HG02870 (cell line): ENCODE data around the gene CPO.
A peak's percentile ranks its signal among the peaks of the same experiment; 100 is the strongest.
"Not testable (repeated sequence)": the region's sequence is repeated elsewhere in the genome, so short reads cannot be mapped to it uniquely, and the experiment has no call there.

Experiments used
- ATAC-seq: cut with Tn5 transposase; IDR thresholded peaks from one replicate; pipeline ENCODE4 v1.9.1; 2021; ENCODE audit warnings: mild to moderate bottlenecking, moderate library complexity; ENCODE audit not compliant: unreplicated experiment

Gene CPO

DNA sequence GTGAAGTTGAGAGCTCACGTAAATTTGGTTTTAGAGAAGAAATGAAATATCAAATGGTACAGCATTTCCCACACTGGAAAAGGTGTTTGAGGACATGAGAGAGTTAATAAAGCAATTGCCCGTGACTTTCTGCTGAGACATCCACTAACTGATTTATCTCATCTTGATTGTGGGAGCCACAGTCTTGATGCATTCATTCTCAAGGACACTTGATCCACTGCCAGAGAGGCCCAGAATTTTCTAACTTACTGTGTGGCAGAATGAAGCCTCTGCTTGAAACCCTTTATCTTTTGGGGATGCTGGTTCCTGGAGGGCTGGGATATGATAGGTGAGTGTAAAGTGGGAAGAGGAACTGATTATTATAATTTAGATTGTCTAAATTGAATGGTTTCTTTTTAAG lies at the start of gene CPO:
CPO (plus strand) TSS at position 179 of the 400 bp plus-strand sequence; CDS start at position 261, 82 bp downstream.
- ATAC-seq, result no peak

GRCh38 chr2:206890179-206890578 lies 49.1 kb upstream of the CPO start:
- ATAC-seq, result no peak

GRCh38 chr2:206890926-206891325 lies 48.4 kb upstream of the CPO start:
- no peak for ATAC-seq

DNA sequence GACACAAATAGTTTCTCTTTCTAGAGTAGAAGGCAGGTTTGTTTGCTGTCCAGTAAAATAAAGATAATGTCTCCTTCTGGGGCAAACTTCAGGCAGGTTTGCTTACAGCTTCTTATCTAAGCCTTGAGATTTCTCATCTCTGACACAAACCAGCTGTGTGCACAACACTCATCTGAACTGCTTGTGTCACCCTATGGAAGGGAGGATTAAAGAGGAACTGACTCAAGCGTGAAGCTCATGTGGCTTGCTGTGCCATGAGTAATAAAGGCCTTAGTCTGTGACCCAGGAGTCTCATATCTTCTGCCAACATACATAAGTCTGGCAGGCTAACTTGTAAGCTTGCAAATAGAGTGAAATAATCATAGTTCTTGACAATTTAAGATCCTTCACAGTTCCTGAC lies 24.2 kb upstream of the CPO start:
- peak; percentile 54 for ATAC-seq

DNA sequence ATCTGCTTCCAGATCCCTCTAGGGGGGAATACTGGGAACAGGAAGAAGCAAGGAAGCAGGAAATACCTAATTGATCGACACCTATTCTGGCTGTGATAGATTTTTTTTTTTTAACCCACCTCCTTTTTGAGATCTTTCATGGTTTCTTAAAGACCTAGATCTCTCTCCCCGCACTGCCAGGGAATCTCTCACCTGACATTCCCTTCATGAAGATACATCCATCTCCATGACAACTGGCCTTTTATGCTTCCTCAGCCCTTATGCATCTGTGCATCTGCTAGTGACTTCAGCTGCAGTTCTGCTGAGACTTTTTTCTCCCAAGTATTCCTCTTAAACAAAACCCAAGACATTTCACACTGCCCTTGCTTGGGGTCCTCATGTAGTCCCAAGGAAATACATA lies 21.1 kb upstream of the CPO start:
- ATAC-seq, result no peak

GRCh38 chr2:206920310-206920709 lies 19.0 kb upstream of the CPO start:
- no peak for ATAC-seq

- ATAC-seq, result no peak
These were observed 18.4 kb upstream of the CPO start for GRCh38 chr2:206920951-206921350.

- ATAC-seq, result no peak
These were observed 17.8 kb upstream of the CPO start for GRCh38 chr2:206921529-206921928.

DNA sequence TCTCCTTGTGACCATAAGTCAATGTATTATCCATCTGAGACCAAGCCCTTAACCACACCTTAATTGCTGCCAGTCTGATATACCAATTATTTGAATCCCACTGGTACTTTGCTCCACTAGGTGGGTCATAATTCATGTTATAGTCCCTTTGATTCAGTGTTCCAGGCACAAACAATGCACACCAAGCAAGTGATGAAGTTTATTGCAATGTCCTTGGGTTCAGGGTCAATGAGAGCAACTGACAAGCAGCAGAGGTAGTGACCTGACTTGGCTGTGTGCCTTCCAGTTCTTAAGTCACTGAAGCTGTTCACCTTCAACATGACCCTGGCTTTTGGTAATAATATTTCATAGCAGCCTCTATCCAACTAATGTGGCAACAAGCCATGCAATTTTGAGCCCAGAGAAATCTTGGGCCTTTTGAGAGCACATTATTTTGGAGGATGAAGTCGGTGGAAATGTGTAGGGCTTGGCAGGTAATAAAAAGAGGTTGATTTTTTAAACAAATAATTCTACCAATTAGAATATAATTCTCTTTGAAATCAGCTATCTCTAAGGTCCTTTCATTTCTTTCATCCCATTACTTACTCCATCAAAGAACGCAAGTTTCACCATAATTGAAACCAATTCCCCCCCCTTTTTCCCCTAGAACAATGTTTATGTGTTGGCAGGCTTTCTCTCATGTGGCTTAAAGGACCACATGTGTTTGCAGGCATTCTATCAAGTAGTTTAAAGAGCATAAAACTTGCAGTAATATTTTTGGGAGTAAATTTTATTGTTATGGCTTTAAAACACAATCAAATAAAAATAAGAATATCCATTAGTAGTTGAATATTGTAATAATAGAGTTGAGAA lies 3.1 kb upstream of the CPO start:
- ATAC-seq, result no peak

DNA sequence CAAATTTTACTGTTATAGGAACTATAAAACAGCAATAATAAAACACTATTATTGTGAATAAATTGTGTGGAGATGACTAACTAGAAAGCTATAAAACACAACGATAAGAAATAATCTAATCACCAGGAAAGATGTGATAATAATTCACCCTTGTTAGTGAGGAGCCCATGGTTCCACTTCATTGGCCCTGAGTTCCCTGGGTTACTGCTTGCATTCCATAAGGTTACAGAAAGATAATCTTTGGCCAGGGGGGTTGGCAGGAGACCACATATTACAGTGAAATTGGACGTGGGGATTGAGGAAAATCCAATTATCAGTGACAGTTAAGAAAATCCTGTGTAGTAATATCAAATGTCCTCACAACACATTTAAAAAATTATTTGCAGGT lies 2.5 kb upstream of the CPO start:
- no peak for ATAC-seq

GRCh38 chr2:206937555-206937954 lies 1.8 kb upstream of the CPO start:
- ATAC-seq, result peak; percentile 98

DNA sequence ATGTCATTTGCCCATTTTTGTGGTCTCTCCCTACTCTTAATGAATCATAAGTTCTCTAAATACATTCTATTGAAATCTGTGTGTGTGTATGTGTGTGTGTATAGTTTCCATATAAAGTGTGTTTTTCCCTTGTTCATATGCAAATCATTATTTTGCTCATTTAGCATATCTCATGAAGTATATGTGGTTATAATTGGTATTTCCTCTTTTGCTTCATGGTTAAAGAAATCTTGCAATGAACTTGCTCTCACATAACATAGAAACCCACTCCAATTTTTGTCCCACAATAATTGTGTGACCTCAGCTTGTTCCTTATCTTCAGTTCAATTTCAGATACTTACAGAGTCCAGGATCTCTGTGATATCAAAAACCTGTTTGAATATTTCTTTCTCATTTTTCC lies 1.2 kb downstream of the CPO start:
- ATAC-seq, result no peak

GRCh38 chr2:206942592-206943478 lies 3.5 kb downstream of the CPO start:
- no peak for ATAC-seq

DNA sequence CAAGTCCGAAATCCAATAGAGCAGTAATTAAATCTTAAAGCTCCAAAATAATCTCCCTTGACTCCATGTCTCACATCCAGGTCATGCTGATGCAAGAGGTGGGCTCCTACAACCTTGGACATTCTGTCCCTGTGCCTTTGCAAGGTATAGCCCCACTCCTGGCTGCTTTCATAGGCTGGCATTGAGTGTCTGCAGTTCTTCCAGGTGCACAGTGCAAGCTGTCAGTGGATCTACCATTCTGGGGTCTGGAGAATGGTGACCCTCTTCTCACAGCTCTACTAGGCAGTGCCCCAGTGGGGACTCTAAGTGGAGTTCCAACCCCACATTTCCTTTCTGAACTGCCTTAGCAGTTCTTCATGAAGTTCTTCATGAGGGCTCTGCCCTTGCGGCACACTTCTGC lies 14.1 kb downstream of the CPO start:
- not testable (repeated sequence) for ATAC-seq

GRCh38 chr2:206955253-206955652 lies 15.9 kb downstream of the CPO start:
- no peak for ATAC-seq

- no peak for ATAC-seq
These were observed 18.9 kb downstream of the CPO start for GRCh38 chr2:206958261-206958660.

DNA sequence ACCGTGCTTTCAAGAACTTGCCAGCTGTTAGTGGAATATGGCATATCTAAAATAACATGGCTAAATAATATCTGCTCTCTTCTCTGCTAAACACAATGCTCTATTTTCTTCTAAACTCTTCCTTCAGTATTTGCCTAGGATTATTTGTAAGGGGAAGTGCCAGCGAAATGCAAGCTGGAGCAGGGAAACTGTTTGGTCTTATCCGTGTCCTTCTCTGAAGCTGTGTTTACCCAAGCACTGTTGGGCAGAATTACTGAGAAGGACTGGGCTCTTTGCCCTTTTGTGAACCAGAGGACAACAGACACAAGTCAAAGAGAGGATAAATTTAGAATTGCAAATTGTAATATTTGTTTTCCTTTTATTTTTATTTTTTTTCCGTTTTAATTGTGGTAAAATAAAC lies 23.6 kb downstream of the CPO start:
- no peak for ATAC-seq

- no peak for ATAC-seq
These were observed 29.1 kb downstream of the CPO start for GRCh38 chr2:206968134-206969086.

DNA sequence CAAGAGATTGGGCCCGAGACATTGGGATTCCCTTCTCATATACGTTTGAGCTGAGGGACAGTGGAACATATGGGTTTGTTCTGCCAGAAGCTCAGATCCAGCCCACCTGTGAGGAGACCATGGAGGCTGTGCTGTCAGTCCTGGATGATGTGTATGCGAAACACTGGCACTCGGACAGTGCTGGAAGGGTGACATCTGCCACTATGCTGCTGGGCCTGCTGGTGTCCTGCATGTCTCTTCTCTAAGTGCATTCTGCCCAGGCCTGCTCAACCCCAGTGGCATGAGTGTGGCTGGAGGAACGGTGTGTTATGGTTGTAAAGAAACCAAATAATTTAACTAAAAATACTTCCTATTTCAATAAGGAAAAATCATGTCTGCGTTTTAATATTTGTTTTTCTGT lies 29.9 kb downstream of the CPO start:
- ATAC-seq, result no peak

DNA sequence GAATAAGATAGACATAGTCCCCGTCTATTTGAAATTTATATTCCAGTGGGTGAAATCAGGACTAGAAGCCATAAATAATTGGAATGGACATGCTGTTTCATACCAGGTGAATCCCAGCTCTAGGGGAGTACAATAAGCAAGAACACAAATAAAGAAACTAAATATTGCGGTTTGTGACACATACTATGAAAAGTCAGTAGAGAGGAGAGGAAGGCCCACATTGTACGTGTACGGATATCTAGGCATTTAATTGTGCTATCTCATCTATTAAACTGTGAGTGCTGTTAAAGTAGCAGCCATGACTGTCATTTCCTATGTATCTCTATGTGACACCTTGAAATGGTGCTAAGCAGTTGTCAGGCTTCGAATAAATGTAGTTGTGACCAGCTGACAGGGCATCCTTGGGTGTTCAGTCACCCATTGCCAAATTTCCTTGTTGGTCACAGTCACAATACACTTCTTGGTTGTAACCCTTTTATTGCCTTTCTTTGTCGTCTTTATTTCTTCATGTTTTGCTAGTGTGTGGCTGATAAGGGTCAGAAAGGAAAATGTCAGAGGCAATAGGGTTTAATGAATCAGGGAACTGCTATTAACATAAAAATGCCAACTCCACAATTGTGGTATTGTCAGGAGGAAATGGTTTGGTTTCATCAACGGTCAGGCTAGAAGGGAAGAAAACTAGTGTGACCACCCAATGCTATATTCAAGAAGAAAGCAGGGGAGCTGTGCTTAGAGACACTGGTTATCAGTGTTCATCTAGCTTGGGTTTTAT lies 31.5 kb downstream of the CPO start:
- no peak for ATAC-seq
